HCT116 (cell line): ENCODE data around the gene SCN1B. TPM values are rescaled to one million over a fixed set of nuclear protein-coding genes. Genes with fewer than 3 reads are reported as not detected.

ENCODE experiments used
- ATAC-seq: fragments of 200-7000 bp; cut with Tn5 transposase; 2 replicates; pipeline ENCODE4 v1.9.1; 2020; ENCODE audit warnings: mild to moderate bottlenecking, moderate library complexity
- BruUV-seq: library from RNA; stranded (reverse); fragments of 400-500 nt; replicated peaks from 2 replicates; lab custom pipeline; 2021; lab: Mats Ljungman, UMichigan
- CTCF ChIA-PET: fragments of 300-600 bp; sonication (Branson Sonifier 250); formaldehyde crosslinking; loops from one replicate; lab custom pipeline; 2021; ENCODE audit warnings: antibody characterized with exemption; lab: Charles Lee
- POLR2A ChIA-PET: fragments of 300-600, 350-600 bp; sonication (Branson Sonifier 250); formaldehyde crosslinking; loops from one replicate; lab custom pipeline; 2021; ENCODE audit warnings: antibody characterized with exemption; lab: Charles Lee
- RAD21 ChIA-PET, 2 experiments: fragments of 300-600 bp; sonication (Branson Sonifier 250); formaldehyde crosslinking; loops; one replicate each; lab custom pipeline; 2023; ENCODE audit warnings: low total read pairs in 2 of 2; ENCODE audit not compliant: uncharacterized antibody in 2 of 2, unreplicated experiment in 2 of 2, low non-redundant PET in 1 of 2; lab: Charles Lee
- DNase-seq: peaks from one replicate; pipeline ENCODE4 v3.0.0-alpha.2; 2010; ENCODE audit warnings: low read depth, low spot score
- H2AFZ ChIP-seq: fragments of 200-600 bp; shearing (Covaris generic), sonication (generic); 2 replicates; pipeline ENCODE4 v1.6.1; 2017; ENCODE audit warnings: low read depth, mixed run types, mixed read lengths, antibody characterized with exemption, low read length; ENCODE audit not compliant: poor library complexity, severe bottlenecking
- H3K27ac ChIP-seq: 2 replicates; pipeline ENCODE4 v1.5.1; 2012; ENCODE audit warnings: low read depth, low read length
- H3K27me3 ChIP-seq: fragments of 200-600 bp; sonication (generic); 2 replicates; pipeline ENCODE4 v1.6.1; 2016; ENCODE audit warnings: mixed run types, low read length, mixed read lengths; ENCODE audit not compliant: insufficient read depth
- H3K36me3 ChIP-seq, 2 experiments: fragments of 200-500 bp in 1 of 2; fragments of 200-600 bp in 1 of 2; sonication (Bioruptor generic) in 1 of 2; sonication (generic) in 1 of 2; 2 replicates each; pipeline versions ENCODE4 v1.5.1 to v1.6.1; 2014 to 2016; ENCODE audit warnings: low read length in 2 of 2, inconsistent platforms in 1 of 2, mixed read lengths in 1 of 2, mixed run types in 1 of 2; ENCODE audit not compliant: insufficient read depth in 2 of 2, control insufficient read depth in 1 of 2
- H3K4me1 ChIP-seq, 2 experiments: fragments of 200-600 bp in 1 of 2; sonication (generic) in 1 of 2; 2 replicates each; pipeline versions ENCODE4 v1.5.1 to v1.6.1; 2012 to 2017; ENCODE audit warnings: low read length in 2 of 2, inconsistent platforms in 1 of 2, mild to moderate bottlenecking in 1 of 2, mixed read lengths in 1 of 2, mixed run types in 1 of 2, moderate library complexity in 1 of 2; ENCODE audit not compliant: insufficient read depth in 2 of 2, control insufficient read depth in 1 of 2
- H3K4me2 ChIP-seq: fragments of 200-600 bp; sonication (generic); 2 replicates; pipeline ENCODE4 v1.6.1; 2017; ENCODE audit warnings: mixed run types, low read length, mixed read lengths
- H3K4me3 ChIP-seq, 2 experiments: fragments of 200-600 bp in 1 of 2; sonication (generic) in 1 of 2; replicated peaks in 1 of 2; 2 replicates each; pipeline ENCODE4 v1.5.1; 2011 to 2016; ENCODE audit warnings: low read length in 2 of 2, control low read depth in 1 of 2, low read depth in 1 of 2, mild to moderate bottlenecking in 1 of 2, mixed read lengths in 1 of 2, mixed run types in 1 of 2
- H3K79me2 ChIP-seq: fragments of 200-600 bp; sonication (generic); 2 replicates; pipeline ENCODE4 v1.6.1; 2017; ENCODE audit warnings: mild to moderate bottlenecking, mixed run types, low read length, moderate library complexity, mixed read lengths; ENCODE audit not compliant: insufficient read depth
- H3K9ac ChIP-seq: fragments of 200-600 bp; sonication (generic); 2 replicates; pipeline ENCODE4 v1.6.1; 2016; ENCODE audit warnings: low read length, mixed read lengths
- H3K9me2 ChIP-seq: fragments of 200-600 bp; sonication (generic), shearing (Covaris generic); 2 replicates; pipeline ENCODE4 v1.6.1; 2017; ENCODE audit warnings: mixed run types, mild to moderate bottlenecking, moderate library complexity; ENCODE audit not compliant: insufficient read depth
- H3K9me3 ChIP-seq, 2 experiments: fragments of 200-500 bp in 1 of 2; fragments of 200-600 bp in 1 of 2; sonication (Bioruptor generic) in 1 of 2; sonication (generic) in 1 of 2; 2 replicates each; pipeline ENCODE4 v1.6.1; 2014 to 2017; ENCODE audit warnings: low read length in 2 of 2, mixed read lengths in 2 of 2, inconsistent platforms in 1 of 2, low read depth in 1 of 2, mild to moderate bottlenecking in 1 of 2, mixed run types in 1 of 2, moderate library complexity in 1 of 2; ENCODE audit not compliant: control insufficient read depth in 1 of 2, insufficient read depth in 1 of 2
- H4K20me1 ChIP-seq: fragments of 200-600 bp; sonication (generic), shearing (Covaris generic); 2 replicates; pipeline ENCODE4 v1.6.1; 2017; ENCODE audit warnings: mixed run types, mild to moderate bottlenecking, moderate library complexity; ENCODE audit not compliant: insufficient read depth
- ATF3 ChIP-seq: IDR thresholded peaks from 2 replicates; pipeline ENCODE4 v1.6.1; 2012
- CBX3 ChIP-seq: IDR thresholded peaks from 2 replicates; pipeline ENCODE4 v1.6.1; 2012; ENCODE audit warnings: low read depth
- EGR1 ChIP-seq: IDR thresholded peaks from 2 replicates; pipeline ENCODE4 v1.6.1; 2012; ENCODE audit warnings: low read depth
- EZH2 ChIP-seq: fragments of 200-600 bp; sonication (generic); IDR thresholded peaks from 2 replicates; pipeline ENCODE4 v1.6.1; 2017; ENCODE audit warnings: antibody characterized with exemption, mixed run types
- EZH2phosphoT487 ChIP-seq: fragments of 200-600 bp; IDR thresholded peaks from 2 replicates; pipeline ENCODE4 v1.6.1; 2018; ENCODE audit warnings: antibody characterized with exemption, borderline replicate concordance
- FOSL1 ChIP-seq: IDR thresholded peaks from 2 replicates; pipeline ENCODE4 v1.6.1; 2012; ENCODE audit warnings: low read depth
- JUND ChIP-seq: IDR thresholded peaks from 2 replicates; pipeline ENCODE4 v1.6.1; 2012
- POLR2A ChIP-seq: IDR thresholded peaks from 2 replicates; pipeline ENCODE4 v1.7.0; 2011; ENCODE audit warnings: borderline replicate concordance; ENCODE audit not compliant: insufficient read depth, insufficient read length; ENCODE audit errors: extremely low read depth
- POLR2AphosphoS5 ChIP-seq: IDR thresholded peaks from 2 replicates; pipeline ENCODE4 v1.6.1; 2011; ENCODE audit warnings: mild to moderate bottlenecking, low read depth, low read length, moderate library complexity
- RAD21 ChIP-seq: IDR thresholded peaks from 2 replicates; pipeline ENCODE4 v1.6.1; 2012; ENCODE audit warnings: low read depth, mild to moderate bottlenecking
- SIN3A ChIP-seq: IDR thresholded peaks from 2 replicates; pipeline ENCODE4 v1.6.1; 2012; ENCODE audit warnings: low read depth
- SP1 ChIP-seq: IDR thresholded peaks from 2 replicates; pipeline ENCODE4 v1.6.1; 2012; ENCODE audit warnings: low read depth
- TCF7L2 ChIP-seq: IDR thresholded peaks from 2 replicates; pipeline ENCODE4 v1.7.0; 2011; ENCODE audit warnings: borderline replicate concordance, inconsistent platforms; ENCODE audit not compliant: insufficient read depth, insufficient read length; ENCODE audit errors: extremely low read depth
- YY1 ChIP-seq: IDR thresholded peaks from 2 replicates; pipeline ENCODE4 v1.6.1; 2011; ENCODE audit warnings: low read length, low read depth, moderate library complexity, mild to moderate bottlenecking; ENCODE audit not compliant: insufficient replicate concordance; ENCODE audit errors: extremely low read depth
- ZFX ChIP-seq: fragments of 450-650 bp; IDR thresholded peaks from 2 replicates; pipeline ENCODE4 v1.6.1; 2017
- ZNF274 ChIP-seq: fragments of 200-500 bp; sonication (Bioruptor generic); IDR thresholded peaks from 2 replicates; pipeline ENCODE4 v1.6.1; 2014; ENCODE audit warnings: mild to moderate bottlenecking, low read depth, low read length, inconsistent platforms
- intact Hi-C: fragments of 100-400 bp; cut with micrococcal nuclease; formaldehyde crosslinking; loops from 2 replicates; pipeline ENCODE4 v1.10.0; 2022
- total RNA-seq: library from RNA; stranded (reverse); gene quantifications from one replicate; pipeline ENCODE4 v1.2.1, GENCODE V29; 2021; ENCODE audit not compliant: unreplicated experiment
- TF ChIP-seq, protein P1 (sequence below): IDR thresholded peaks from 2 replicates; pipeline ENCODE4 v1.6.1; 2011; ENCODE audit warnings: mild to moderate bottlenecking, low read length, moderate library complexity; ENCODE audit not compliant: insufficient replicate concordance; ENCODE audit errors: extremely low read depth
- TF ChIP-seq, protein P2 (sequence below): IDR thresholded peaks from 2 replicates; pipeline ENCODE4 v1.6.1; 2012; ENCODE audit warnings: low read depth
- TF ChIP-seq, protein P3 (sequence below), 3 experiments: fragments of 200-600 bp in 1 of 3; sonication (generic) in 1 of 3; IDR thresholded peaks in 2 of 3; conservative IDR thresholded peaks in 1 of 3; 2 replicates each; pipeline ENCODE4 v1.5.1; 2012 to 2017; ENCODE audit warnings: low read depth in 2 of 3, low read length in 2 of 3, antibody characterized with exemption in 1 of 3, borderline replicate concordance in 1 of 3, control low read depth in 1 of 3, mild to moderate bottlenecking in 1 of 3, mixed read lengths in 1 of 3, mixed run types in 1 of 3, moderate library complexity in 1 of 3; ENCODE audit not compliant: insufficient read depth in 1 of 3

Gene SCN1B
- total RNA-seq, 1 experiment from 2014 or later, result 6.6 TPM

GRCh38 chr19:35087393-35087792 lies 57.1 kb downstream of the SCN1B start:
- Histone ChIP-seq H3K9me3 (no peaks in the 10 kb centered on the region), H4K20me1 (no peaks in the 10 kb centered on the region), H3K4me3 (no peak overlapping the region), H3K4me2 (no peak overlapping the region), H3K9ac (no peak overlapping the region), H3K27ac (no peak overlapping the region), H3K4me1 (peaks cover 0 to 17% of the 10 kb centered on the region in 2 experiments; a peak in 2 of 4 replicates), H3K36me3 (no peaks in the 10 kb centered on the region), H2AFZ (no peak overlapping the region), H3K9me2 (no peaks in the 10 kb centered on the region), H3K79me2 (no peaks in the 10 kb centered on the region), H3K27me3 (no peaks in the 10 kb centered on the region)
- ATAC-seq, result no peak; the same call in 1 of the 2 replicates
- ChIA-PET POLR2A (no interaction called here), RAD21 (no interaction called here), CTCF (interaction anchor here (1.0 to 1.4 kb wide), 3 partner anchors 20 to 43 kb away, joined by 3 to 5 read pairs (median 4); no protein-coding TSS in a partner anchor)
- no TSS peak for BruUV-seq
- no peak for TF ChIP-seq SIN3A
- TF ChIP-seq FOSL1, result no peak
- no peak for TF ChIP-seq POLR2A
- TF ChIP-seq SP1, result no peak
- TF ChIP-seq YY1, result no peak
- no peak for TF ChIP-seq RAD21
- TF ChIP-seq, protein P1, sequence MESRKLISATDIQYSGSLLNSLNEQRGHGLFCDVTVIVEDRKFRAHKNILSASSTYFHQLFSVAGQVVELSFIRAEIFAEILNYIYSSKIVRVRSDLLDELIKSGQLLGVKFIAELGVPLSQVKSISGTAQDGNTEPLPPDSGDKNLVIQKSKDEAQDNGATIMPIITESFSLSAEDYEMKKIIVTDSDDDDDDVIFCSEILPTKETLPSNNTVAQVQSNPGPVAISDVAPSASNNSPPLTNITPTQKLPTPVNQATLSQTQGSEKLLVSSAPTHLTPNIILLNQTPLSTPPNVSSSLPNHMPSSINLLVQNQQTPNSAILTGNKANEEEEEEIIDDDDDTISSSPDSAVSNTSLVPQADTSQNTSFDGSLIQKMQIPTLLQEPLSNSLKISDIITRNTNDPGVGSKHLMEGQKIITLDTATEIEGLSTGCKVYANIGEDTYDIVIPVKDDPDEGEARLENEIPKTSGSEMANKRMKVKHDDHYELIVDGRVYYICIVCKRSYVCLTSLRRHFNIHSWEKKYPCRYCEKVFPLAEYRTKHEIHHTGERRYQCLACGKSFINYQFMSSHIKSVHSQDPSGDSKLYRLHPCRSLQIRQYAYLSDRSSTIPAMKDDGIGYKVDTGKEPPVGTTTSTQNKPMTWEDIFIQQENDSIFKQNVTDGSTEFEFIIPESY, result no peak
- TF ChIP-seq ZNF274, result no peak
- no peak for TF ChIP-seq ZFX
- no peak for TF ChIP-seq EZH2
- no peak for TF ChIP-seq POLR2AphosphoS5
- TF ChIP-seq EZH2phosphoT487, result no peak
- no peak for TF ChIP-seq CBX3
- TF ChIP-seq JUND, result no peak
- TF ChIP-seq ATF3, result no peak
- TF ChIP-seq TCF7L2, result no peak
- TF ChIP-seq, protein P2, sequence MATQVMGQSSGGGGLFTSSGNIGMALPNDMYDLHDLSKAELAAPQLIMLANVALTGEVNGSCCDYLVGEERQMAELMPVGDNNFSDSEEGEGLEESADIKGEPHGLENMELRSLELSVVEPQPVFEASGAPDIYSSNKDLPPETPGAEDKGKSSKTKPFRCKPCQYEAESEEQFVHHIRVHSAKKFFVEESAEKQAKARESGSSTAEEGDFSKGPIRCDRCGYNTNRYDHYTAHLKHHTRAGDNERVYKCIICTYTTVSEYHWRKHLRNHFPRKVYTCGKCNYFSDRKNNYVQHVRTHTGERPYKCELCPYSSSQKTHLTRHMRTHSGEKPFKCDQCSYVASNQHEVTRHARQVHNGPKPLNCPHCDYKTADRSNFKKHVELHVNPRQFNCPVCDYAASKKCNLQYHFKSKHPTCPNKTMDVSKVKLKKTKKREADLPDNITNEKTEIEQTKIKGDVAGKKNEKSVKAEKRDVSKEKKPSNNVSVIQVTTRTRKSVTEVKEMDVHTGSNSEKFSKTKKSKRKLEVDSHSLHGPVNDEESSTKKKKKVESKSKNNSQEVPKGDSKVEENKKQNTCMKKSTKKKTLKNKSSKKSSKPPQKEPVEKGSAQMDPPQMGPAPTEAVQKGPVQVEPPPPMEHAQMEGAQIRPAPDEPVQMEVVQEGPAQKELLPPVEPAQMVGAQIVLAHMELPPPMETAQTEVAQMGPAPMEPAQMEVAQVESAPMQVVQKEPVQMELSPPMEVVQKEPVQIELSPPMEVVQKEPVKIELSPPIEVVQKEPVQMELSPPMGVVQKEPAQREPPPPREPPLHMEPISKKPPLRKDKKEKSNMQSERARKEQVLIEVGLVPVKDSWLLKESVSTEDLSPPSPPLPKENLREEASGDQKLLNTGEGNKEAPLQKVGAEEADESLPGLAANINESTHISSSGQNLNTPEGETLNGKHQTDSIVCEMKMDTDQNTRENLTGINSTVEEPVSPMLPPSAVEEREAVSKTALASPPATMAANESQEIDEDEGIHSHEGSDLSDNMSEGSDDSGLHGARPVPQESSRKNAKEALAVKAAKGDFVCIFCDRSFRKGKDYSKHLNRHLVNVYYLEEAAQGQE, result no peak
- TF ChIP-seq, protein P3, sequence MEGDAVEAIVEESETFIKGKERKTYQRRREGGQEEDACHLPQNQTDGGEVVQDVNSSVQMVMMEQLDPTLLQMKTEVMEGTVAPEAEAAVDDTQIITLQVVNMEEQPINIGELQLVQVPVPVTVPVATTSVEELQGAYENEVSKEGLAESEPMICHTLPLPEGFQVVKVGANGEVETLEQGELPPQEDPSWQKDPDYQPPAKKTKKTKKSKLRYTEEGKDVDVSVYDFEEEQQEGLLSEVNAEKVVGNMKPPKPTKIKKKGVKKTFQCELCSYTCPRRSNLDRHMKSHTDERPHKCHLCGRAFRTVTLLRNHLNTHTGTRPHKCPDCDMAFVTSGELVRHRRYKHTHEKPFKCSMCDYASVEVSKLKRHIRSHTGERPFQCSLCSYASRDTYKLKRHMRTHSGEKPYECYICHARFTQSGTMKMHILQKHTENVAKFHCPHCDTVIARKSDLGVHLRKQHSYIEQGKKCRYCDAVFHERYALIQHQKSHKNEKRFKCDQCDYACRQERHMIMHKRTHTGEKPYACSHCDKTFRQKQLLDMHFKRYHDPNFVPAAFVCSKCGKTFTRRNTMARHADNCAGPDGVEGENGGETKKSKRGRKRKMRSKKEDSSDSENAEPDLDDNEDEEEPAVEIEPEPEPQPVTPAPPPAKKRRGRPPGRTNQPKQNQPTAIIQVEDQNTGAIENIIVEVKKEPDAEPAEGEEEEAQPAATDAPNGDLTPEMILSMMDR (IDR thresholded peaks at IDR 0.05 in 2 of 3, conservative IDR thresholded peaks at IDR 0.05 in 1 of 3; ENCODE audit: borderline replicate concordance in 1 of 3, insufficient read depth in 1 of 3, low read depth in 2 of 3, low read length in 2 of 3), result no peak
- TF ChIP-seq EGR1, result no peak
- DNase-seq, result no peak
- intact Hi-C loops, result no loop called here
